NCI-H1048 (cell line): ENCODE results near the gene FAP.

ENCODE experiments used
- DNase-seq: peaks from one replicate; lab custom pipeline; 2025; lab: John Stamatoyannopoulos, UW

Gene FAP

DNA sequence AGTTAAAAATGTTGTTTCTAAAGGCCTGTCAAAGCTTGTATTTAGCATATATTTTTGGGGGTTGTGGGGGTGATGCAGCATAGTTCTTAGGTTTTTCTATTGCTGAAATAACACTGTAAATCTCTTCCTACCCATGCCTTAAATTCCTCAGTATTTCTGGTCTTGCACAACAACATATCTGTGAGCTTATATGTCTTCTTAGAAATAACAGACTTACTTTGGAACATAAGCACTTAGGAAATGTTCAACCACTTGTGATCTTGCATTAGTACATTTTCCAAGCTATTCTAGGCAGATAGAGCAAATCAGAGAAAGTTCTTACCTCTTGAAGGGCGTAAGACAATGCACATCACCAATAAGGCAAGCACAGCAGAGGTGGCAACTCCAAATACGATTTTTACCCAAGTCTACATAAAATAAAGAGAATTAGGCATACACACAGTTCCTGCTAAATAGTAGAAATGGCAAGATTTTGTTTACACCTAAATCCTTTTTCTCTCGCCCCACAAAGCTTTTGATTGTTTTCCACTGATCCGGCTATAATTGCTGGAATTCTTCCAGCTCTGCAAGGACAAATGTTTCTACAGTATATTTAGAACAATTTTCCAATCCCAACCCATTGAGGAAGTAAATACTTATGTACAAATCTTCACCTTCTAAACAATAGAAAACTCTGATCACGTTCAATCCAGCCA, 512 bp downstream of the FAP start:
- peak; percentile 10 for DNase-seq

DNA sequence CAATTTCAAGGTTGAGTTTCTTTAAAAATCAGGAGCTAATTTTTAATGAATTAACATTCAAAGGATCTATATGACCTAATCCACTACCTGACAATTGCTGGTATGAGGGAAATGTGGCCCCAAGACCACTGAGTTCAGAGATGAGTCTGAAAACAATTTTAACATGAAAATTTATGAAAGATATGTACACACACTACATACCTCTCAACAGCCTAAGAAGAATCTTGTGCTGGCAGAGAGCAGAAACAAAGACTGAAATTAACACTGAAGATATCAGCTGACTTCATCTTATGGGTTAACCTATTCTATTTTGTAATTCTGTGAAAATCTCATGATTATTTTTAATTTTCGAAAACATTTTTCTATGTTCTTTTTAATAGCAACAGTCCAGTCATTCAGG, 1.7 kb downstream of the FAP start:
- DNase-seq: no peak

DNA sequence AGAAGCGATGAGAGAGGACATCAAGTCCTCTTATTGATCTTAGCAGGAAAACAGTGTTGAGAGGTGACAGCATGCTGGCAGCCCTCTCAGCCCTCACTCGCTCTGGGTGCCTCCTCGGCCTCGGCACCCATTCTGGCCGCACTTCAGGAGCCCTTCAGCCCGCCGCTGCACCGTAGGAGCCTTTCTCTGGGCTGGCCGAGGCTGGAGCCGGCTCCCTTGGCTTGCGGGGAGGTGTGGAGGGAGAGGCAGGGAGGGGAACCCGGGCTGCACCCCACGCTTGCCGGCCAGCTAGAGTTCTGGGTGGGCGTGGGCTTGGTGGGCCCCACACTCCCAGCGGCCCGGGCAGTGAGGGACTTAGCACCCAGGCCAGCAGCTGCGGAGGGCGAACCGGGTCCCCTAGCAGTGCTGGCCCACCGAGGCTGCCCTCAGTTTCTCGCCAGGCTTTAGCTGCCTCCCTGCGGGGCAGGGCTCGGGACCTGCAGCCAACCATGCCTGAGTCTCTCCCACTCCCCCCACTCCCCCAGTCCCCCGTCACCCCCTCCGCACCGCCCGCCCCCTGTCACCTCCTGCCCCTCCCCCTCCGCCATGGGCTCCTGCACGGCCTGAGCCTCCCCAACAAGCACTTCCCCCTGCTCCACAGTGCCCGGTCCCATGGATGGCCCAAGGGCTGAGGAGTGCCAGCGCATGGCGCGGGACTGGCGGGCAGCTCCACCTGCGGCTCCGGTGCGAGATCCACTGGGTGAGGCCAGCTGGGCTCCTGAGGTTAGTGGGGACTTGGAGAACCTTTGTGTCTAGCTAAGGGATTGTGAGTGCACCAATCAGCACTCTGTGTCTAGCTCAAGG, 8.4 kb downstream of the FAP start:
- DNase-seq: no peak

DNA sequence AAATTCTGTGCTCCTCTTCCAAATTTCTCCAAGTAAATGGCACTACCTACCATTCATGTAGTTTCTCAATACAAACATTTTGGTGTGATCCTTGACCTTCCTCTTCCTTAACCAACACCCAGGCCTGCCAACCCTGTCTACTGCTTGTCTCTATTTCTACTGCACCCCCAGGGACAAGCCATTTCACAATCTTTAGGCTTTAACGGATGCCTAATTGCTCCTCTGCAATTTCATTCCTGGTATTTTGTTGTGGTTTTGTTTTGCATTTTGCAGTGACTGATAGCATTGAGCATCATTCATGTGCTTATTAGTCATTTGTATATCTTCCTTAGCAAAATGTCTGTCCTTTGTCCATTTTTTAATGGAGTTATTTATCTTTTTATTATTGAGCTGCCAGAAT, 10.0 kb downstream of the FAP start:
- DNase-seq: no peak

DNA sequence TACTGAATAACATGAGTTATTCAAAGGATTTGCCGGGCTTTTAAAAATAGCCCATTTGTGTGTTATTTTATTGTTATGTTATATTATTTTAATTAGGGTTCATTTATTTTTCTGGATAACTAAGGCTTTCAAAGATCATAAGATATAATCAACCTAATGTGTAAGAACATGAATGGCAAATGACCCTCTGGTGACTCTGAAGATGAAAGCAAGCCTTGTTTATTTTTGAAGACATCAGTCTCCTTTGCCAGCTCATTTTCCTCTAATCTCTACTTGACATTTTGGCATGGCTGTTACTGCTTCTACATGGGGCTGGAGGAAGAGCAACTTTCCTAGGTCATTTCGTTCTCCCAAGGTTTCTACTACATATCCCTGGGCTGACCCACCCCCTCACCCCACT, 10.6 kb downstream of the FAP start:
- DNase-seq: no peak

DNA sequence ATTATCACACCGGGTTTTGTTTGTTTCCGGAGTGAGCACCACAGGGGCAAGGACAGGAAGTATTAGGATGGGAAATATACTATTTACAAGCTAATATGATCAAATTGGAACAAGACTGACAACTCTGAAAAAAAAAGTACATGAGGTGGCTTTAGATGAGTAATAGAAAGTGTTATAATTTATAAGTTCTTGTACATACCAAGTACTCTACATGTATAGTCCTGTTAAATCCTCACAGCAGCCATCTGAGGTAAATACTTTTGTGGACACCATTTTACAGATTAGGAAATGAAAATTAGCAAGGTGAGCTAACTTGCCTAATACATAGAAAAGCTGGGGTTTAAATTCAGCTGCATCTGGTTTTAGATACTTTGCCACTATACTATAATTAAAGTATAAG, 11.2 kb downstream of the FAP start:
- DNase-seq: no peak

DNA sequence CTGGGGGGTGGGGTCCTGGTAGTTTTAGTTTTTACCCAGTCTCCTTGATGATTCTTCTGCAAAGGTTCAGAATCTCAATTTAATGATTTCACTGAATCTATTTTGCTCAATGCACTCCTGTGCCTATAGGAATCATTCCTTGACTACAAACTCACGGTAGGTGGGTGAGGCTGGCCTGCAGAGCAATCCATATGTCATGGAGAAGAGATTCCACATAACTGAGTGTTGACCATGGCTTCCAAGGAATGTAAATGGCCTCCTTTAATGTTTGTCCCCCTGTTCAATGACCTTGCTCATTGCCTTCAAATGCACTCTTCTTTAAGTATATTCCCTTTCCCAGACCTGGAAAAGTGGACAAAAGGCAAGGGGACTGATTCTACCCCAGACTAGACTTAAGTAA, 12.5 kb downstream of the FAP start:
- DNase-seq: no peak

DNA sequence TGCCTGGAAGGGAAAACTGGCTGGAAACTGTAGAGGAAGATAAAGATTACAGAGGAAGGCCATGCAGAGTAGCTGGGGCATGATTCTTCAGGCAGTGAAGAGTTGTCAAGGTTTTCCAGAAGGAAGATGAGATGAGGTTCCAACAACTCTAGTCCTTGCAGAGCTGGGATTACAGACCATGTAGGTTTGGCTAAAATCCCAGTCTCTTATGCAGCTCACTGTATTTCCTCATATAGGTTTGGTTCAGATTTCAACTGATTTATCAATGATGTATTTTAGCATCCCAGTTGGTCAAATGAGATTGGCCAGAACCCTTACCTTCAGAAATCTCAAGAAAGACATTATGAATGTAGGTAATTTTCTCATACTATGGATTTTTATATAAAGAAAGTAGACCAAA, 16.4 kb downstream of the FAP start:
- no peak for DNase-seq

DNA sequence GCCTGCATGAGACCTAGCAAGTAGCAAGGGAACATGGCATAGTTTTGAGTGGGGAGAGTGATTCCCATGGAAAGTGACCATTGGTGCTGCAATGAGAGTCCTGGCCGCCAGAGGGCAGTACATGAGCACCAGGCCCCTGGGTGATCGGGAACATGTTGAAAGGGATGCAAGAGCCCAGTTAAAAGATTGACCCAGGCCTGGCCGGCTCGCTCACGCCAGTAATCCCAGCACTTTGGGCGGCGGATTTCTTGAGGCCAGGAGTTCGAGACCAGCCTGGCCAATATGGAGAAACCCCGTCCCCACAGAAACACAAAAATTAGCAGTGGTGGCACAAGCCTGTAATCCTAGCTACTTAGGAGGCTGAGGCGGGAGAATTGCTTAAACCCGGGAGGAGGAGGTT, 22.2 kb downstream of the FAP start:
- DNase-seq: peak; percentile 6

DNA sequence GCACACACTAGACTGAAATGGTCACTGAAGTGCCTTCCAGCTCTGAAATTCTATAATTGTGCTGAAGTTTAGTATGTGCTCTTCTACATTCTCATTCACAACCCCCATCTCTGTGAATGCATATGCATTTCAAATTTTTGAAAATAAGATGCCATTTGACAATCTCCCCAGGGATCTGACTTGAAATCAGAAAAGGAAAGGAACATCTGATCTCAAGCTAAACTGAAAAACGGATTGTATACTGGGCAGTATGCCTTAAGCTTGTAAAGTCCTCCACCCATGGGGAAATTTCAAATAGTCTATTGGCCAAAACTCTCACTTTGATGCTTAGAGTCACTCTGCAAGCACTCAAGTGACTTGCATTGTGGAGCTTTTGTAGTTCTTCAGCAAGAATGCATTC, 22.9 kb downstream of the FAP start:
- no peak for DNase-seq

DNA sequence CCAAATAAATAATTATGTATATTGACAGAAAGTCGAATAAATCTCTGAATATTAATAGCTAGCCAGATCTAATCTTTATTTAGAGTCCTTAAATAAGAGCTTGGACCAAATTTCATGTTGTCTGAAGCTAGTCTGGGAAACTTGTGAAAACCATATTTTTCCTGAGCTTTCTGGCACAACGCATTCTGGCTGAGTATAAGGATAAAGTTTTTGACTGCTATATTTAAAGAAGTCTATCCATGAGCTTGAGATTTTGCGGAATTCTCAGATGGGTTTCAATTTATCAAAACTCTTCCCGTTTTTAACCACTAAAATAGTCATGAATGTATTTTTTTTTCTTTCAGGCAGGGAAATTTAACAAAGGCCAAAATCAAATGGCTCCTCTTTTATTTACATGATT, 23.8 kb downstream of the FAP start:
- no peak for DNase-seq

DNA sequence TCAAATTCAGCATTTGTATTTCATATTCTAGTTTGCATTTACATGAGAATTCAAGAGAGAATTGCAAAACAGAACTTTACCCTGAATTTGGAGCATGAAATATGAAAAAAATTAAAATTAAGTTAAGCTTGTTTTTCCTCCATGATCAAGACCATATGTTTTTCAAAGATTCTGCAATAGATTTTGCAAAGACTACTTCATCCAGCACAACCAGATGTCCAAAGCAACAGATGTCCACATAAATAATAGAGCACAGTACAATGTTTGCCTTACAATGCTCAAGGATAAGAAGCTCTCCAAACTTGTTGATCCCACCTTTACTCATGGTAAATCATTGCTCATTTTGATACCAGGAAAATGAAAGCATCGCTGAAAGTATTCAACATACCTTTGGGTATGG, 25.6 kb downstream of the FAP start:
- no peak for DNase-seq

DNA sequence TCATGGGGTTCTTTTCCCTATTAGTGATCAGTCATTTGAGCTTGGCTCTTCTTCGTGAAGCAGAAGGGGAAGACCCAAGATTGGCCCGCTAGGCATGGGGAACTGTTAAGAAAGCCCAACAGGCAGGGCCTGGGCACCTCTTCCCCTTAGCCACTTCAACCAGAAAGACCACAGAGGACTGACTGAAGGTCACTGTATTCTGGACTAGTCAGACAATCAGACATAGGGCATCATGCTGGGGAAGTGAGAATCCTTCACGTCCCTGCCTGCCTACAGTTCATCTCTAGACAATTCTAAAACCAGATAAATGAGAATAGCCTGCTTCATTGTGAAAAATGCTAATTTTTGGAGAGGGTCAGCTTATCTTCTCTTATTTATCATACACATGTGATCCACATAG, 28.1 kb downstream of the FAP start:
- no peak for DNase-seq

DNA sequence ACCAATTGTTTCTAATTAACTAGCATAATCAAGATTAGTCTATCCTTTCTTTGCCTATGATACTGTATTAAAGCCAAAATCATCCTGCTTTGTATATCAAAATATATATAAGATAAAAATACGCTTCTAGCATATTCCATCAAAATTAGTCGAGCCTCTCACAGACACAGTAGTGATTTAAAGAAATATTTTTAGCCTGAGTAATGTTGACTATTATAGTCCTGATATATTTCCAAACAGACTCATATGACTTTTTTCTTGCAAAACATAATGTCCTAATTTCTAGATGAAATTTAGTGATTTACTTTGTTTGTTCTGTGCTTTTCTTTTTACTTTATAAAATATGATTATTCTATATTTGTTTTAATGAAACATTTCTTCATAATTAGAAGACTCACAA, 30.9 kb downstream of the FAP start:
- no peak for DNase-seq

DNA sequence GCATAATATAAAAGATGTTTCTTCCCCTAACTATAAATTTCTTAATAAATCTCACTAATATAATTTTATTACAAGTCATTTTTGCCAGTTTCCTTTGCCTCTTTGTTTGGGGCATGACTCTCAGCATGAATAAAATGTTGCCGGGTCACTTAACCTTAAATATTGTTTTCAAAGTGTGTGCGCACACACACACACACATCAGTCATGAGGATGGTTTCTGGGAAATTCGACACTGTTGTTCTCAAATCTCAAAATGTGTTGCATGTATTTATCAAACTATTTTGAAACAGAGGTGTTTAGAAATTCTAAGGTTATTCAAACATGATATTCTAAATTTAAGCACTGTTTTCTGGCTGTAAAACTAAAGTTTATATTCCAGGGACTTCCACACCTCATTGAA, 31.5 kb downstream of the FAP start:
- DNase-seq: no peak

DNA sequence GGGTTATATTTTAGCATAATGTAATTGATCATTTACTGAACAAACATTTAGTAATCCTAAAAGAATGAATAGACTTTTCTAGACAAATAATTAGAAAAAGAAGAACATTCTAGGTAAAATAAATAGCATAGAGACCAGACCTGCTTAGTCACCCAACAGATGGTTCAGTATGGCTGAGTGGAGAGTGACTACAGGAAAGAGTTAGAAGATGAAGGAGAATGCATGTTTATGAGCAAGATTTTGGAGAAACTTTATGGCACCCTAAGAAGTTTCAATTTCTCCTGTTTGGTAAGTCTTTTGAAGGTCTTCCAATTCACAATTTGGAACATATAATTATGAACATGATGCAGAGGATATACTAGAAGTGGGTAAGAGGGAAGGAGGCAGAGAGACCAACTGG, 32.9 kb downstream of the FAP start:
- DNase-seq: no peak

DNA sequence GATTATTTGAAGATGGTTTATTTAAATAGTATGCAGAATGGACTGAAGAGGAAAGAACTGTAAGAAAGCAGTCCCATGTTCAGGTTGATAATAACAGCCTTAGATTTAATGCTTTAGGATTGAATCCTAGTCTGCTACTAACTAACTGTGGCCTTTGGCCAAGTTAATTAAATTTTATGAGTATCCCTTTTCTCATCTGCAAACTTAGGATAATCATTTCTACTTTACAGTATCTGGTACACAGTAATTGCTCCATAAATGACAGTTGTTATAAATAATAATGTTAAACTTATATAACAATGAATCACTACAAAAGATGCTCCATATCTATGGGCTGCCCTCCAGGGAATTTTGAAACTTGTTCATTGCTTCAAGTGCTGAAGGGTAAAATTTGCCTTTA, 41.0 kb downstream of the FAP start:
- no peak for DNase-seq

DNA sequence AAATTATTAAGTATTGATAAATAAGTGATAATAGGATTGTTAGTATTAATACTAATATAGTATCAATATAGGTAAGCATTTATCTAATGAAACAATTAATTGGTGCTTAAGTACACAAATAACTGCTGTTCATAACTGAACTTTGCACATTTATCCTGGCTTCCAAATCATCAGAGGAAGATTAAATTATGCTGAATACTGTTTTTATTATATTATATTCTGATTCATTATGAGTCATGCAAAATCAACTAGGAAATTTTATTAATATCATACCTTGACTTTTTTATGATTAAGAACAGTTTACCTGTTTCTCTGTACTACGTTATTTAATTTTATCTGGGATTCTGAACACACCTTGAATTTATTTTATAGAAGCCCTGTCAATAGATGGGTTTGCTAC, 42.6 kb downstream of the FAP start:
- DNase-seq: no peak

DNA sequence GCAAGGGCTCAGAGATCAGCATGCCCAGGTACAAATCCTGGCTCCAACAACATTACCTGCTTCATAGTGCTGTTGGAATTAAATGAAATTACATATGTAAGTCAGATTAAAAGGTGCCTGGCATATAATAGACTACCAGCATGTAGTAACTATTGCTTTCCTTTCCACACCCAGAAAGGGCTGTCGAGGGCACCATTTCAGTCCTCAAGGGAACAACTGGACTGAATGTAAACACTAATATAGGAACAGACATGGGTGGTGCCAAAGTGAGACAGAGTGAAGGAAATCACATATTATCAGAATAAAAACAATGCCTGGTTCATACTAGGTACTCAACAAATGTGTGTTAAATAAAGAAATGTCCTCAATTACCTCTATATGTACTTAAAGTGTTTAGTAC, 43.3 kb downstream of the FAP start:
- DNase-seq: no peak

DNA sequence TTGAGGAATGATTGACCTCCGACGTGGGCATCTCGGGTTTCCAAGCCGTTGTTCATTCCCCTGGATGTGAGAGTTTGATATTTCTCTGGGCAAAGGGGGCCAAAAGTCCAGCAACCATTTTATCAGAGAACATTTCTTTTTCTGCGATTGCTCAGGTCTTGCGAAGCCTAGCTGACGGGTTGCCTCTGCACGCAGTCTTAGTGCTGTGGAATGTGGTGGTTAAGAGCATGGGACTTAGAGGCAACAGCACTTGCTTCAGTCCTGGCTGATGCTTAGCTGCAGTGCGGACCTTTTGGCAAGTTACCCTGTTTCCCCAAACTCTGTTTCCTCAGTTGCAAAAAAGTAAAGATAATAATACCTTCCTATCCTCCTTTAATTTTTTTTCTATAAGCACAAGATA, 45.0 kb downstream of the FAP start:
- DNase-seq: no peak

DNA sequence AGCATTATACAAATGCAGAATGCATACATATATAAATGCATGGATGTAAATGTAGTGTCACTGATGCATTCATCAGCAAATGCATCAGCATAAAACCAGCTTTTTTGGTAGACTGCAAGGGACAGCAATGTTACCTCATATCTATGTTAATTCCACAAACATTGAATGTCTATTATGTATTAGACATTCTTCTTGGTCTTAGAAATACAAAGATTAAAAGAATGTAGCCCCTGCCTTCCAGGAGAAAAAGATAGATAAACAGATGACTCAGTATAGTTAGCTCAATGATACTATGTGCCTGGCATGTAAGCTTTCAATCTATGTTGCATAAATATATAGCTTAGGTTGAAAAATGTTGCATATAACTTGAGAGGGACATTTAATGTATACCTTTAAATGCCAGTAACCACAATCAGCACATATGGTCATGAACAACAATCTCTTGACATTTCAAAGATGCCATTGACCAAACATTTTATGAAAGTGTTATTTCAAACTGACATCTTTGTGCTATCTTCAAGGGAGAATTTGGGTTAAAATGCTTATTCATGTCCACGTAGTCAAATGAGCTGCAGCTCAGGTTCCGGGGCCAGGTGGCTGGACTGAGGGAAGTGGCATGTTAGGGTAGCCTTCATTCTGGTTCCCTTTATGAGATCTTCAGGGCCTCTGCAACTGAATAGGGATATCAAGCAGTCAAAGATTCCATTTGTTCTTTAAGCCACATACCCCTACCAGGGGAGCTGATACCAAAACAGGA, 46.0 kb downstream of the FAP start:
- no peak for DNase-seq

DNA sequence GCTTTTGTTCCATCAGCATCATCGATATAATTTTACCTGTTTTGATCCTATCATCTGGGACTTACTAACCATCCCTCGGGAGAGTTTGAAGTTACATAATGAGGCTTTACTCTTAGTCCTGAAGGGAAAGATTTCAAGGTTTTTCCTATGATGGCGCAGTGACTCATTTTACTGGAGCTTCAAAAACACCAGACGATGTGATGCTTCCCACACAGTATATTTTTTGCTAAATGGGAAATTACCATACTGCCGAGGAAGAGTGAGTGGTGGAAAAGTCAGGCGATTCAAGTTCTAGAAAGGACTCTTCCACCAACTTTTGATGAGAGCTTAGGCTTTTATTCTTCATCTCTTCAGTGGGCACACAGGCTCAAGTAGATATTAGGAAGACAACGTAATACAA, 46.6 kb downstream of the FAP start:
- no peak for DNase-seq

DNA sequence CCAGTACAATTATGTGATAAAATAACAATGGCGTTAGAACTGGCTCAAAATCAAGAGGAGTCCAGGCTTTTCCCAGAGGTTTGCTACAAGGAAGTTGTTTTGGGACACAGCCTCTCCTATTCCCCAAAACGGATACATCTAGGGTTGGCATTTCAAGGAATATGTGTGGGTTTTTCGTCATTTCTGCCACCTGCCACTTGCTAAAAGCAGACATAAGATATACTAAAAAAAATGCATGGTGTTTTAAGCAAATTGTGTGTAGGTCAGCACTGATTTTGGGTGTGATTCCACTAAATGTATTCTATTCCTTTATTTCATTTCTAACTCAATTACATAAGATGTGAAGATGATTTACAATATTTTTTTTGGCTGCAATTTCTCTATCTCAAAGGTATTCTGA, 54.8 kb downstream of the FAP start:
- DNase-seq: no peak
